Activated CD4-positive, alpha-beta T cell treated with anti-CD3 and anti-CD28 coated beads for 4 hours (primary cell): ENCODE measurements around the gene EIF4E.
A peak's percentile ranks its signal among the peaks of the same experiment; 100 is the strongest.
"Not testable (repeated sequence)": the region's sequence is repeated elsewhere in the genome, so short reads cannot be mapped to it uniquely, and the experiment has no call there.

Experiments
- DNase-seq, 2 donors: peaks; one replicate each; pipeline ENCODE4 v3.0.0-alpha.2; 2020

The EIF4E gene

GRCh38 chr4:98928505-98929340 lies at the start of gene EIF4E:
TSS of gene EIF4E (minus strand) at chr4:98929133. CDS start at chr4:98929112, 21 bp downstream.
- DNase-seq, result peak; percentile 94 to 96

- no peak for DNase-seq
Measured at GRCh38 chr4:98977557-98977956, 48.6 kb upstream of the EIF4E start.

- DNase-seq, result no peak
Measured at GRCh38 chr4:98976716-98977115, 47.8 kb upstream of the EIF4E start.

- DNase-seq, result no peak
Measured at GRCh38 chr4:98969878-98970785, 41.2 kb upstream of the EIF4E start.

- no peak for DNase-seq
Measured at GRCh38 chr4:98967786-98968329, 38.9 kb upstream of the EIF4E start.

- no peak for DNase-seq
Measured at GRCh38 chr4:98966926-98967325, 38.0 kb upstream of the EIF4E start.

GRCh38 chr4:98963538-98964433 lies 34.9 kb upstream of the EIF4E start:
- no peak for DNase-seq

GRCh38 chr4:98961770-98962169 lies 32.8 kb upstream of the EIF4E start:
- DNase-seq, result no peak

- DNase-seq, result no peak
Measured at GRCh38 chr4:98959411-98959810, 30.5 kb upstream of the EIF4E start.

- DNase-seq, result no peak
Measured at GRCh38 chr4:98958065-98958464, 29.1 kb upstream of the EIF4E start.

- no peak for DNase-seq
Measured at GRCh38 chr4:98955229-98955628, 26.3 kb upstream of the EIF4E start.

- no peak for DNase-seq
Measured at GRCh38 chr4:98951710-98952109, 22.8 kb upstream of the EIF4E start.

GRCh38 chr4:98950925-98951324 lies 22.0 kb upstream of the EIF4E start:
- DNase-seq, result no peak

- DNase-seq, result no peak
Measured at GRCh38 chr4:98946359-98946758, 17.4 kb upstream of the EIF4E start.

- no peak for DNase-seq
Measured at GRCh38 chr4:98945297-98945850, 16.4 kb upstream of the EIF4E start.

GRCh38 chr4:98939892-98940298 lies 11.0 kb upstream of the EIF4E start:
- no peak for DNase-seq

GRCh38 chr4:98939438-98939837 lies 10.5 kb upstream of the EIF4E start:
- DNase-seq, result no peak

- no peak for DNase-seq
Measured at GRCh38 chr4:98937986-98938720, 9.2 kb upstream of the EIF4E start.

GRCh38 chr4:98935633-98936032 lies 6.7 kb upstream of the EIF4E start:
- no peak for DNase-seq

GRCh38 chr4:98934851-98935250 lies 5.9 kb upstream of the EIF4E start:
- DNase-seq, result not testable (repeated sequence)

- DNase-seq, result no peak
Measured at GRCh38 chr4:98932539-98932938, 3.6 kb upstream of the EIF4E start.
